GM18498 (cell line): ENCODE data around the gene HERC4.
"Not testable (repeated sequence)": the region's sequence is repeated elsewhere in the genome, so short reads cannot be mapped to it uniquely, and the experiment has no call there.

Experiments
- ATAC-seq: cut with Tn5 transposase; IDR thresholded peaks from one replicate; pipeline ENCODE4 v1.9.1; 2021; ENCODE audit warnings: mild to moderate bottlenecking, moderate library complexity; ENCODE audit not compliant: unreplicated experiment

The HERC4 gene

DNA sequence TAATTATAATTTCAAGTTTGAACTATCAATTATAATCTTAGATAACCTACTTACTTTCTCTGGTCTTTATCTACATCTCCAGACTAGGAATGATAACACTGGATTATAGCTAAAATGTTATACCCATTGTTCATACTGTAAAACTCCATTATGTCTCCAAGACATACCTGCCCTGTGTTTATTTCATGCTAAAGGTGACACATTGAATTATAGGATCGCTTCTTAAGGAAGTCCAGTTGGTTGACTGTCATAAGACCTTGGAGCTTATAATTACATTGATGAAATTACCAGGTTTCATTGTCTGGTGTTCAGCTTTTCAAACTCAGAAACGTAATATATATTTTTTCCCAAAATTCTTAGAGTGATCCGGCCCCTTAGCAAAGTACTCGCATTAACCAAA is 15.5 kb upstream of the HERC4 start:
- ATAC-seq: no peak

DNA sequence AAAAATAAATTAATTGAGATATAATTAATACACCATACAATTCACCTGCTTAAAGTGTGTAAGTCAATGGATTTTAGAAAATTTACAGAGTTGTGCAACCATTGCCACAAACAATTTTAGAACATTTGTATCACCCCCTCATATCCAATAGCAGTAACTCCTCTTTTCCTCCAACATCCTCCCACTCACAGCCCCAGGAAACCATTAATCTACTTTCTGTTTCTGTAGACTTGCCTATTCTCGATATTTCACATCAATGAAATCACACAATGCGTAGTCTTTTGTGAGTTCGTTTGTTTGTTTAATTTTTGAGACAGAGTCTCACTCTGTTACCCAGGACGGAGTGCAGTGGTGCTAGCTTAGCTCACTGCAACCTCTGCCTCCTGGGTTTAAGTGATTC is 13.7 kb upstream of the HERC4 start:
- no peak for ATAC-seq

DNA sequence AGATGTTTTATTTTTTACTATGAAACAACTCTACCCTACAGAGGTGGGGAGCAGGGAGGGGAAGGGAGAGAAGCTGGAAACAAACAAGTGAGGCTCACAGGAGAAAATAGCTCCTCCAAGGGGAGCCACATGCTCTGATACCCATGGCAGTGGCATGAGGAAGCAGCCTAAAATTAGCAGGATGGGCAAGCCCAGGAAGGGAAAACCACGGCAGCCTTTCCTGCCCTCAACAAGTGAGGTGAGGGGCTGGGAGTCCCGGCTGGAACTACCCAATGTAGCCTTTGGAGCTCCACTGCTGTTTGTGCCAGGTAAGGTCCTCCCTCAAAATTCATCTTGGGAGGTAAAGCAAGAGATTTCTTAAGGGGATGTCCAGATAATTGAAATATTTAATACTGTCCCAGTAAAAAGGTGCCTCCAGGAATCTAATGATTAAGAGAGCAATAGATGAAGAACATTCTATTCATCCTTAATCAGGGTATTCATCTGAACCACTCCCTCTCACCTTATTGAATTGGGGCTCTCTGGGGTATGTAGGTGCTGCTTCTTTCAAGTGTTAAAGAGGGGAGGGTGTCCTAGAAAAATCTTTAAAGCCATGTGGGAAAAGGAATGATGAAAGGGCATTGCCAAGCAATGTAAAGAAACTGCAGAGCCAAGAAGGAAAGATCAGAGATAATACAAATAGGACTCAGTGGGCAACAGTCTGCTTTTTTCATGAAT is 12.8 kb upstream of the HERC4 start:
- no peak for ATAC-seq

DNA sequence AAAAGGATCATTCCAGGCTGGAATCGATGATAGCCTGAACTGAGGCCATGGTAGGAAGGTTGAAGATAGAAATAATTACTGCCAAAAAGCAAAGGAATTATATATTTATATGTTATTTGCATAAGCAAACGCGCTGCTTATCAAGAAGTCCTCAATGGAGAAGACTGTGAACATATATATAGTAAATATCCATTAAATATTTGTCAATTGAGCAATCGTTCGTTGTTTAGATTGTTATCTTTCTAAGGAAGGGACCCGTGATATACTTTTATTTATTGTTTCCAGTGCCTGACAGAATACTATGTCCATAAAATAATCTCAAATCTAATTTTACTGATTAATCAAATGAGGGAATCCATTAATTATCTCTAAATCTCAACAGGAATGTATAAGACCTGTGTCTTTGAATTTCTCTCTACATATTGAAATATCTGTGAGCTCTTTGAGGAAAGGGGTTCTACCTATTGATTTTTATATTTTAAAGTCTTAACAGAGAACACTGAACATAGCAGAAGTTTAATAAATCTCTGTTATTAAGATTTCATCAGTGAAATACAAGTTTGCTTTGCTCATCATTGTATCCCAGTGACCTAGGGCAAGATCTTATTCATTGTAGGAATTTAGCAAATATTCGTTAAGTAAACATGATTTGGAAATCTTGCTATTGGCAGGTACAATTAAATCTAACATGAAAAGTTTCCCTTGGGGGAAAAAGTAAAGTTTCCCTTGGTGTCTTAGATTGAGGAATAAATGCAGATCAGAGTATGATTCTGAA is 12.0 kb upstream of the HERC4 start:
- ATAC-seq: no peak

DNA sequence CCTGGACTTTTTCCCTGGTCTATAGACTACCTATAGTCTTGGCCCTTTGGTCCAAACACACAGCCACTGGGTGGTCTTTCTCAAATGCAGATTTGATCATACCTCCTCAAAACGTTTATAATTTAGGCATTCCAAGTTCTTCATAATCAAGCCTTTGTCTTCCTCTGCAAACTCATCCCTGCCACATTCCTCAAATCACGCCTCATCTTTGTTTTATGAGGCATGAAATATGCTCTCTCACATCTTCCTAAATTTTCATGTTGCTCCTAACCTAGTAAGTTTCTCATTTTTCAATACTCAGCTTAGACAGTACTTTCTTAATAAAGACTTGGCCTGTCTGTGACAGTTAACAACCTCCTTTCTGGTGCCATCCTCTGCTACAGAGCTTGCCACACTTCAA is 10.9 kb upstream of the HERC4 start:
- no peak for ATAC-seq

DNA sequence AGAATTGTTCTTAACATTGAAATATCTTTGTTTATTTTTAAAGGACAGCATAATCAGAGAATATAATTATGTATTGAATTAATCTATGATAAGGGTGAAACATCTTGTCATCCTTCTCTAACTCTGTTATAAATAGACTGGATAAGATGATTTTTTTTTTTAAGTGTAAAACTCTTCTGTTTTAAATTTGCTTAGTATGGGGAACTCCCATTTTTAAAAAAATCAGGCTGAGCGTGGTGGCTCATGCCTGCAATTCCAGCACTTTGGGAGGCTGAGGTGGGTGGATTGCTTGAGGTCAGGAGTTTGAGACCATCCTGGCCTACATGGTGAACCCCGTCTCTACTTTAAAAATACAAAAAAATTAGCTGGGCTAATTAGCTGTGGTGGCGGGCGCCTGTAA is 9.4 kb upstream of the HERC4 start:
- ATAC-seq: no peak

DNA sequence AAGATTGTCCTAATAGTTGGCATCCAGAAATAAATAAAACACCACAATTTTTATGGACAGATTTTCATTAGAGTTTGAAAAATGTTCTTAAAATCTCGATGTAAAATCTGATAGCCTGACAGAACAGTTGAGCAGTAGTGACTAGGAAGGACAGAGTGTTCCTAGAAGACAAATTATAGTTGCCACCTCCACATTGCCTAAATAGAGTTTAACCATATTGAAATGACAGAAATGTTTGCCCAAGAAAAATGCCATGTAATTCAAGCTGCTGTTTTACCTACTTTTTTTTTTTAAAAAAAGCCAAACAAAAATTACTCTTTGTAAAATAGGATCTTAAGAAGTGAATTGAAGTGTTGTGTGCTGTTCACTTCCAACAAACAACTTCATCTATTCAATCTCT is 8.9 kb upstream of the HERC4 start:
- no peak for ATAC-seq

DNA sequence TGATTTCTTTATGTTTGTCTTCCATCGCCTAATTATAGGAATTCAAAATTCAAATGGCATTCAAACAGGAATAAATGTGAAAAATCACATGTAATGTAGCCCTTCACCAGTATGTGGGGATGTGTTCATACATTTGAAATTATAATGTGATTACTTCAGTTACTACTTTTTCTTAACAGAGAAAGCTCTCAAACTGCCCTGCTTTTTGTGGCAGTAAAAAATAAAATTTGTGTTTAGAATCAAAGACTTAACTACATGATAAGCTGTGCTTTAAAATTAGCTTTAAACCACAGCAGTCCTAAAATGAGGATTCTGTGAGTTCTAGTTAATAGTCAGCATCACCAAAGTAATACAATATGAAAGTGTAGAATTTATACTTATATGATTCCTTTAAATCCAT is 7.8 kb upstream of the HERC4 start:
- no peak for ATAC-seq

DNA sequence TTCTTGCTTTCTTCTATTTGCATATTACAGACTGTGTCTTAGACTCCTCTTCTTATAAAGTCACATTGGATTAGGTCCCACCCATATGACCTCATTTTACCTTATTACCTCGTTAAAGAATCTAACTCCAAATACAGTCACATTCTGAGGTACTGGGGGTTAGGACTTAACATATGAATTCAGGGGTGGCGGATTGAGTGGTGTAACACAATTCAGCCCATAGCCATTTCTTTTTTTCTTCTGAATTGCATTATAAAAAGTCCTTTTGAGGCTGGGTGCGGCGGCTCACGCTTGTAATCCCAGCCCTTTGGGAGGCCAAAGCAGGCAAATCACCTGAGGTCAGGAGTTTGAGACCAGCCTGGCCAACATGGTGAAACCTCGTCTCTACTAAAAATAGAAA is 6.8 kb upstream of the HERC4 start:
- no peak for ATAC-seq

DNA sequence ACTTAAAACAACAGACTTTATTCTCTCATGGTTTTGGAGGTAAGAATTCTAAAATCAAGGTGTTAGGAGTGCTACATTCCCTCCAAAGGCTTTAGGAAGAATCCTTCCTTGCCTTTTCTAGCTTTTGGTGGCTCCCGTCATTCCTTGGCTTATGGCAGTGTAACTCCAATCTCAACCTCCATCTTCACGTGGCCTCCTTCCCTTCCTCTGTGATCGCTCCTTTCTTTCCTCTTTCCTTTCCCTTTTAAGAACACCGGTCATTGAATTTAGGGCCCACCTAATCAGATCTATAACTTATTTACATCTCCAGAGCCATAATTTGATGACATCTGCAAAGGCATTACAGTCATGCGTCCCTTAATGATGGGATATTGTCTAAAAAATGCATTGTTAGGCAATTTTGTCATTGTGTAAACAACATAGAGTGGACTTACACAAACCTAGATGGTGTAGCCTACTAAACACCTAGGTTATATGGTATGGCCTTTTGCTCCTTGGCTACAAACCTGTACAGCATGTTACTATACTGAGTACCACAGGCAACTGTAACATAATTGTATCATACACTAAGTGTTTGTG is 5.9 kb upstream of the HERC4 start:
- no peak for ATAC-seq

DNA sequence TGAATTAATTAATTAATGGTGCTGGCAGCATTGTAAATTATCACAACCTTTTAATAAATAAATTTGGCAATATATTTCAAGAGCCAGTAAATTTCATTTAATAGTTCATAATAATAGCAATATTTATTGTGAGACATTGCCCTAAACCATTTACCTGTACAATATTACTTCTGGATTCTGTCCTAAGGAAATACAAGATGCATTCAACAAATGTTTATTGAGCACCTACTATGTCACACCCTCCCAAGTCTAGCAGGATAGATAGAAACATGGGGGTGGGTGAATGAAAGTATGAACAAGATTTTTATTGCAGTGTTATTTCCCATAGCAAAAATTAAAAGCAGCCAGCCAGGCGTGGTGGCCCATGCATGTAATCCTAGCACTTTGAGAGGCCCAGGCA is 4.4 kb upstream of the HERC4 start:
- no peak for ATAC-seq

DNA sequence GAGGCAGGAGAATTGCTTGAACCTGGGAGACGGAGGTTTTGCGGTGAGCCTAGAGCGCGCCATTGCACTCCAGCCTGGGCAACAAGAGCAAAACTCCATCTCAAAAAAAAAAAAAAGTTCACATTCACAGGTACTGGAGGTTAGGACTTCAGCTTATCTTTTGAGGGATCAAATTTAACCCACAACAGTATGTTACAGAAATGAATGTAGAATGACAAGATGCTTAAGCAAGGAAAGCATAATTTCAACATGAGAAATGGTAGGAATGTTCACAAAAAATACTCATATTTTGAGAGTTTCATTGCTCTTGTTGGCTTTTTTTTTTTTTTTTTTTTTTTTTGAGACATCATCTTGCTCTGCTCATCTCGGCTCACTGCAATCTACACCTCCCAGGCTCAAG is 1.9 kb upstream of the HERC4 start:
- no peak for ATAC-seq

DNA sequence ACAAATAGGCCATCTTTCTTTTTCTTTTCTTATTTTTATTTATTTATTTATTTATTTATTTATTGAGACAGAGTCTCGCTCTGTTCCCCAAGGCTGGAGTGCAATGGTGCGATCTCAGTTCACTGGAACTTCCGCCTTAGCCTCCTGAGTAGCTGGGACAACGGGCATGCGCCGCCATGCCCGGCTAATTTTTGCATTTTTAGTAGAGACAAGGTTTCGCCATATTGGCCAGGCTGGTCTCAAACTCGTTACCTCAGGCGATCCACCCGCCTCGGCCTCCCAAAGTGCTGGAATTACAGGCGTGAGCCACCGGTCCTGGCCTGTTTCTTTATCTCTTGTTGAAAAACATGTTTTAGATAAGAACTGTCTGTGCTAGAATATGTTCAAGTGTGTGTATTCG is 998 bp upstream of the HERC4 start:
- ATAC-seq: not testable (repeated sequence)

DNA sequence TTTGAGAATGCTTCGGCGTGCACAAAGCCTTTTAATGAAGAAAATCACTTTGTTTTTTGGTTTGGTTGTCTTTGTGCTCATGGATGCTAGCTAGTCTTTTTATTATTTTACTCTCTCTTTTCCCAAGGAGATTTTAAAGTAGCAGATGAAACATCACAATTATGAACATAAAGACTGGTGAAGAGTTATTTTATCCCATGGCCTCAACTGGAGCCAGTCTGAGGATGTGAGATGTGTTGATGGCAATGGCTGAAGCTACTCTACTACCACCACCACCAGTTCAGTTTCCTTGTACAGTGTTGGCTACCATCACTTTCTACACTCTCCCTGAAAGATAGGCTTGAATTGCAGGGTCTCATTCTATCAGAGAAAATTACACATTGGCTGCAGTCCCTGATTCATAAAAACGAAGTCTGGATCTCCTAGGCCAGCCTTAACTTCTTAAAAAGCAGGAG is 494 bp upstream of the HERC4 start:
- ATAC-seq: no peak

DNA sequence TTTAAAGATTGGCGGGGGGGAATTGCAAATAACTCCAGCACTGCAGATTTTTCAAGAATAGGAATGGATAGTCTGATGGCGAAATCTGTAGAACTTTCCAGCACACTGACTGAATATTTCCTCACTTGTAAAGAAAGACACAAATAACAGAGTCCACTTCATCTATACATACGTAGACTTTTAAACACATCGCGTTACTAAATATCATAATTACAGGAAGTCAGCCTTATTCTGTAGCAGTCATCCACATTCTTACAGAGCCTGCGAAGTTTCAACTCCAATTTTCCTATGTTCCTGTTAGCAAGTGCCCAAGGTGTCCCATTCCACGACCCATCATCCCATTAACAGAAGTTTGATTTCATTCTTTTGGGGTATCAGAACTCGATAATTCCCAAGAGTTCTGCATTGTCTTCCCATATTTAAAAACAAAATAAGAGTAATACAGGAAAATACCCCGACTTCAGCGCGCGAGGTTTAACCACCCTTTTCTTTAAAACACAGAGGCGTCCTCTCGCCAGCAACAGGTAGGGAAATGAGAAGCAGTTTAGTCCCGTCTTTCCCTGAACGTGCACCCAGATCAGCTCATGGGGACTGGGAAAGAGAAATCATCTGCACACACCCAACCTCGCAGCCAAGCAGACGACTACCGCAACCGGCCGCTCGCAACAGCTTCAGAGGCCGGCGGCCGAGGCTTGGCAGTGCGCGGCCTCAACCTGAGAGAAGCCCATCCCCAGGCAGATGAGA is 880 bp downstream of the HERC4 start:
- ATAC-seq: no peak

DNA sequence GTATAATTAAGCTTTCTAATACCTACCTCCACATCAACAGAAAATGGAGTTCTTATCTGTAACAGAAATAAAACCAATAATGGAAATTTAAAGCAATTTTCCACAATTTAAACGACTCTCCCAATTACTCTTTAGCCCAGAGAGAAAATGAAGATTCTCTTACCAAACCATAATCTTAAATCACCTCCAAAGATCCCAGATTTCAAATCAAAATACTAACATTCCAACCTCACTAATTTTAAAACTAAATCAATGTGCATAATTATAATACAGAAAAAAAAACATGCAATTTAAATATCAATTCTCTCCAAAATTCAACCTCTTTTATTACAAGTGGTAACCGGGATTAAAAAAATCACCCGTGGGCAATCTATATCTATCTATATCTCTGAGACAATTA is 1.5 kb downstream of the HERC4 start:
- ATAC-seq: no peak

DNA sequence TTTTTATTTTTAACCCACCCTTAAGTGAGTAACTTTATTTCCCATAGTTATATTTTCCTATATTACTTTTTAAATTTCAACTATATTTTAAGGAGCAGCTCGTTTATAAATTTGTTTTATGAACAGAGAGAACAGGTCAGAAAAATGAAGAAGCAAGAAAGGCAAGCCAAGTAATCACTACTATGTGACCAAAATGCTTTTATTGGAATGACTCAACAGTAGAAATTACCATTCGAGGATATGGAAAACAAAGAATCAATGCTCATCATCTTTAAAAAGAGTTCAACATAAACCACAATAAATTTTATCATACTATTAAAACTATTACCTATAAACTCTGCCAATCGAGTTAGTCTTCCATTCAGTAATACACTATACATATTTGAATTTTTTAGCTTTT is 7.6 kb downstream of the HERC4 start:
- no peak for ATAC-seq

DNA sequence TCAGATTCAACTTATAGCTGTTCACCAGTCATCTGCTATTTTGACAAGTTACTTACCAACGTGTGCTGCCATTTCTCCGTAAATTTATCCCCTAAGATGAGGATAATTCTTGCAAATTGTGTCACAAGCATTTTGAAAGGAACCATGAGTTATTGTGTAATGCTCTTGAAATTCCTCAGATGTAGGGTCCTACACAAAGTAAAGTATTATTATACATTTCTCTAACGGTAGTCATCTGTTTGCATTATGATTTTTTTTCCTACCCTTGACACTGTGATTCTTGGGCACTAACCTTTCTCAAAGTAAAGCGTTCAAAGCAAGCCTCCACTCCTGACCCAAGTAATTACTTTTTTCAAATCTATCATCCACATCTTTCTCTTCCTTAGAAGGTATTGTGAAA is 8.1 kb downstream of the HERC4 start:
- no peak for ATAC-seq

DNA sequence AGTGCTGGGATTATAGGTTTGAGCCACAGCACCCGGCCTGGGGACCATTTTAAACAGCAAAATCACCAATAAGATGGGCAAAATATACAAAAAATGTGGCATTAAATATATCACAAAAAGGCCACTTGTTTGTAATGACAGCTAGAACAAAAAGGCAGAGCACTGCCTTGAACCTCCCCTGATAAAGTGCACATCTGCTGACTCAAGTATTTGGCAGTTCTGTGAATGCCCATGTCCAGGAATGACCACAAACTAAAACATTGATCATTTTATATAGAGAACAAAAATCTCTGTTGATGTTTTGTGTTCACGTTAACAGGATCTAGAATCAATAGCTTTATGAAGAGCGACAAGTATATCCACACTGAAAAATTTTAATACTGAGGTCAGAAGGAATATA is 21.5 kb downstream of the HERC4 start:
- ATAC-seq: no peak

DNA sequence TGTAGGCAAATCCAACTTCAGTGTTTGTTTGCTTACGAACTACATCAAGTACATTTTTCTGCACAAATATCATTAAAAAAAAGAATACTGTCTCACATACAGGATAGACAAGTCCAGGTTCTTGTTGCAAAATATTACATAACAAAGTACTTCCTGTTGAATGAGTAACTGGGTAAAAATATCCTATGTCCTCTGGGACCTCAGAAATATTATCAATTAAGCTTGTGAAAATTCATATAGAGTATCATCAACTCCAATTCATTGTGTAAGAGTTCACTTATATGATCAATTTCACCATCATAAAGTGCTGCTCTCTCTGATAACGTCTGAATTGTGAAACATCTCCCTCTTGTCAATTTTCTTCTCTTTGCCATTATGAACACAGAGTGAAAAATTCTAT is 22.6 kb downstream of the HERC4 start:
- no peak for ATAC-seq

DNA sequence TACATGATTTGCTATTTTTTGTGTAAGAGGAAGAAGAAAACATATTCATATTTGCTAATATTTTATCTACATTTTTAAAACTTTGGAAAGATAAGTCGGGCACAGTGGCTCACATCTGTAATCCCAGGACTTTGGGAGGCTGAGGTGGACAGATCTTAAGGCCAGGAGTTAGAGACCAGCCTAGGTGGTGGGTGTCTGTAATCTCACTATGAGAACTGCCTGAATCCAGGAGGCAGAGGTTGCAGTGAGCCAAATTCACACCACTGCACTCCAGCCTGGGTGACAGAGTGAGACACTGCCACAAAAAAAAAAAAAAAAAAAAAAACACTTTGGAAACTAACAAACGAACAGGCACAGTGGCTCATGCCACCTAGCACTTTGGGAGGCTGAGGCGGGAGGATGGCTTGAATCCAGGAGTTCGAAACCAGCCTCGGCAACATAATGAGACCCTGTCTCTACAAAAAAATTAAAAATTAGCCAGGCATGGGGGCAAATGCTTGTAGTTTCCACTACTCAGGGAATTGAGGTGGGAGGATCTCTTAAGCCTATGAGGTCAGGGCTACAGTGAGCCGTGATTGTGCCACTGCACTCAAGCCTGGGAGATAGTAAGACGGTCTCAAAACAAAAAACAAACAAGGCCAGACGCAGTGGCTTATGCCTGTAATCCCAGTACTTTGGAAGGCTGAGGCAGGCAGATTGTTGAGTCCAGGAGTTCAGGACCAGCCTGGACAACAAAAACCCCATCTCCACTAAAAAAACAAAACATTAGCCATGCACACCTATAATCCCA is 25.6 kb downstream of the HERC4 start:
- no peak for ATAC-seq
